HUES6 (cell line): Measurements from ENCODE around the gene MLH3.
"Not testable (repeated sequence)": the region's sequence is repeated elsewhere in the genome, so short reads cannot be mapped to it uniquely, and the experiment has no call there.

Experiments
- H3K27ac ChIP-seq: 2 replicates; pipeline ENCODE4 v1.7.0; 2013; ENCODE audit warnings: low read depth, mild to moderate bottlenecking, low read length, inconsistent platforms
- H3K27me3 ChIP-seq: 2 replicates; pipeline ENCODE4 v1.6.1; 2013; ENCODE audit warnings: low read length; ENCODE audit not compliant: control insufficient read depth, insufficient read depth
- H3K36me3 ChIP-seq: 2 replicates; pipeline ENCODE4 v1.6.1; 2013; ENCODE audit warnings: low read length; ENCODE audit not compliant: control insufficient read depth, insufficient read depth
- H3K4me1 ChIP-seq: 2 replicates; pipeline ENCODE4 v1.6.1; 2013; ENCODE audit warnings: low read length; ENCODE audit not compliant: control insufficient read depth, insufficient read depth
- H3K4me3 ChIP-seq: 2 replicates; pipeline ENCODE4 v1.5.1; 2013; ENCODE audit warnings: low read depth, low read length
- H3K9ac ChIP-seq: one replicate; pipeline ENCODE4 v1.6.1; 2013; ENCODE audit warnings: mild to moderate bottlenecking, low read length
- H3K9me3 ChIP-seq: 2 replicates; pipeline ENCODE4 v1.6.1; 2013; ENCODE audit warnings: low read depth, low read length; ENCODE audit not compliant: control insufficient read depth, insufficient read depth

The MLH3 gene

DNA sequence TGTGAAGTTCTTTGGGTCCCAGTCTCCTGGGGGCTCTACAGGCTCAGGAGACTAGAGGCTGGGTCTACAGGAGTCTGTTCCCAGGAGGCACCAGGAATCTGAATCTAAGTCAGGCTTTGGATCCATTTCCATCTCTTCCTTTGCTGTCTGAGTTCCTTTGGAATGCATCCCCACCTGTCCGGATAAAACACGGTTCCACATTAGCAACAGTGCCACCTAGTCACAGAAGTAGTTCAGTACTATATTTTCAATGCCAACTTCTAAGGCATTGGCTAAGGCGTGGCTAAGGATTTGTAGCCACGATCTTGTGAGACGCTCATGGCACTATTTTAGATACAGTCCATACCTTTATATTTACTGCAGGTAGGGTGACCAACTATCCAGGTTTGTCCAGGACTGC lies 33.2 kb upstream of the MLH3 start:
- Histone ChIP-seq H3K4me3 (no peak overlapping the region), H3K9ac (no peak overlapping the region), H3K27me3 (no peaks in the 10 kb centered on the region), H3K9me3 (no peaks in the 10 kb centered on the region), H3K27ac (no peak overlapping the region), H3K4me1 (no peaks in the 10 kb centered on the region), H3K36me3 (peaks cover 66% of the 10 kb centered on the region)

DNA sequence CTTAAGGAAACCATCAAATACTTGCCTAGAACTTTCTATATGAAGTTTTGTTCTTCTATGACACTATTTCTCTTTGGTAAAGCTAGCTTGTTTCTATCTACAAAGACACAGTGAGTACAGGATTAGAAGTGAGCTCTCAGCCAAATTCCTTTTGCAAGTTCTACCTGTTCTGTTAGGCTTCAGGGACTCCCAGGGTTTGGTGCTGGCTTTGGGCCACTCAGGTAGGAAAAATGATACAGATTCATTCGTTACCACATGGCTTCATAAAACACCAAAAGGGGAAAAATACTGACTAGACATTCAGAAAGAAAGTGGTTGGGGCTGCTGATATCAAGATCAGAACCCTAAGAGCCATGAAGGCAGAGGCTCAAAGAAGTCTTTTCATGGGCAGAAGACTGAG lies 32.0 kb upstream of the MLH3 start:
- Histone ChIP-seq H3K27me3 (no peaks in the 10 kb centered on the region), H3K9me3 (no peaks in the 10 kb centered on the region), H3K36me3 (peaks cover 65% of the 10 kb centered on the region), H3K4me3 (no peak overlapping the region), H3K4me1 (no peaks in the 10 kb centered on the region), H3K9ac (no peak overlapping the region), H3K27ac (no peak overlapping the region)

- Histone ChIP-seq H3K9ac (no peak overlapping the region), H3K4me1 (no peaks in the 10 kb centered on the region), H3K36me3 (peaks cover 49% of the 10 kb centered on the region), H3K27ac (no peak overlapping the region), H3K4me3 (no peak overlapping the region), H3K27me3 (no peaks in the 10 kb centered on the region), H3K9me3 (no peaks in the 10 kb centered on the region)
These were observed 30.5 kb upstream of the MLH3 start for GRCh38 chr14:75081660-75082229.

GRCh38 chr14:75079521-75079920 lies 28.3 kb upstream of the MLH3 start:
- no peaks in the 10 kb centered on the region for H3K4me1 ChIP-seq
- no peak overlapping the region for H3K9ac ChIP-seq
- H3K27me3 ChIP-seq, result no peaks in the 10 kb centered on the region
- no peak overlapping the region for H3K27ac ChIP-seq
- H3K9me3 ChIP-seq, result no peaks in the 10 kb centered on the region
- H3K36me3 ChIP-seq, result peaks cover 29% of the 10 kb centered on the region
- H3K4me3 ChIP-seq, result no peak overlapping the region

- no peak overlapping the region for H3K27ac ChIP-seq
- no peaks in the 10 kb centered on the region for H3K4me1 ChIP-seq
- peaks cover 12% of the 10 kb centered on the region for H3K36me3 ChIP-seq
- H3K27me3 ChIP-seq, result no peaks in the 10 kb centered on the region
- no peak overlapping the region for H3K9ac ChIP-seq
- no peaks in the 10 kb centered on the region for H3K9me3 ChIP-seq
- H3K4me3 ChIP-seq, result no peak overlapping the region
These were observed 26.5 kb upstream of the MLH3 start for GRCh38 chr14:75077794-75078193.

DNA sequence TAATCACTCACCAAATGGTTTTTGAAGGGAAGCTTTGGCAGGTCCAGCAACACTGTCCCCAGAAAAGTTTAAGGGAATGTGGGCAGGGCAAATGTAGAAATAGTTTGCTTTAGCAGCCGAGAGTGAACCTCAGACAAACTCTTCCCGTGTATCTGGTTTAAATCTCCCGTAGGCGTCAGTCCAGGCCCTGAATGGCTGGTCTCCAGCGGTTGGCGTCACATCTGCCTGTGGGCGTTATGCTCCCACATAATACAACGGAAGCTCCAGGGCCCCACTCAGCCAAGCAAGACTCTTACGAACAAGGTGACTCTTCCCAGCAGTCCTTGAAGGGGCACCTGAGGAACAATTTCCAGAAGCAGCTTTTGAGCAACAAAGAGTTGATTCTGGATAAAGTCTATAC lies 19.1 kb upstream of the MLH3 start:
- Histone ChIP-seq H3K27me3 (no peaks in the 10 kb centered on the region), H3K9me3 (no peaks in the 10 kb centered on the region), H3K9ac (no peak overlapping the region), H3K4me1 (peaks cover 6% of the 10 kb centered on the region; the same call in 1 of the 2 replicates), H3K4me3 (0 out of 2 replicates have a peak overlapping the region, but pooled peaks have one; percentile 82), H3K27ac (no peak overlapping the region), H3K36me3 (no peaks in the 10 kb centered on the region)

DNA sequence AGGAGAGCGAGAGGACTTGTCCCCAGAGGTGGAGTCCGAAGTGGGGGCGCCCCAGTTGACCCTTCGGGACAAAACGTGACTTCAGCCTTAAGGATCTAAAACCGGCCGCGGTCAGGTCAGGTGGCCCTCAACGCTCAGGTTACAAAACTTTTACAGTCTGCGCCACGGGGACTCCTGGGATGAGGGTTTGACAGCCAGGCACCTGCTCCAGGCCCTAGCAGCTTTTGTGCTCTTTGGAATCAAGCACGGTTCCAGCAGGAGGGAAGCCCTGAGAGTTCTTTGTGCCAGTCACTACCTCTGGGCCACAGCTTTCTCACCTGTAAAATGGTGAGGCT lies 18.5 kb upstream of the MLH3 start:
- H3K4me3 ChIP-seq, result peak overlapping the region; percentile 82
- H3K27me3 ChIP-seq, result no peaks in the 10 kb centered on the region
- H3K9me3 ChIP-seq, result no peaks in the 10 kb centered on the region
- peaks cover 6% of the 10 kb centered on the region; the same call in 1 of the 2 replicates for H3K4me1 ChIP-seq
- no peaks in the 10 kb centered on the region for H3K36me3 ChIP-seq
- H3K9ac ChIP-seq, result peak overlapping the region; percentile 75
- H3K27ac ChIP-seq, result no peak overlapping the region

DNA sequence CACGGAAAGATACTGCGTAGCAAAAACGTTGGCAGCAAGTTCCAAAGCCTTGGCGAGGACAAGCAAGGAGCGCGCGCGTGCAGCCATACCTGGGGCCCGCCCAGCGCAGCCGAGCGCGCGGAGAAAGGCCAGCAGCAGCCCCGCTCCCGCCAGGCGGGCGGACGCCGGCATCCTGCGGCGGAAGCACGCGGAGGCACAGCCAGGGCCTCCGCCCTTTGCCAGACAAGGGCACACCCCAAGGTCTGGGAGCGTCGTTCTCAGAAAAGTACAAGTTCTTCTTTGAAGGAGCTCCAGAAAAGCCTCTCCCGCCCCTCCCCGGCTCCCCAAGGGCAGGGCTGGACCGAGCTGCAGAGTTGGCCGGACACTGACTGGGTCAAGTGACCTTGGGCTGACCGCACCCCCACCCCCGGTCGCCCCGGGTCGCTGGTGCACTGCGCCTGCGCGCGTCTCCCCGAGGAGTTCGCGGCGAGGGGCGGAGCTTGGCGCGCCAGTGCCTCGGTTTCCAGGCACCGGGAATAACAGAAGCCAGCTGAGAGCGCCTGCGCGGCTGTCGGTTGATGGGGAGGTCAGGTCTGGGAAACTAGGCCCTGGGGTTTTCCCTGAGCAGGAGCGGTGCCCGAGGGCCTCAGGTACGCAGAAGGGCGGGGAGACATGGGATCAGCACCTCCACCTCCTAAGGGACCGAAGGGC lies 18.0 kb upstream of the MLH3 start, which contains the start of gene ZC2HC1C:
ZC2HC1C (plus strand) TSS at position 521 of the 690 bp plus-strand sequence. CDS start 933 bp downstream, outside the sequence.
- Histone ChIP-seq H3K4me3 (peak within 1 kb of the TSS; percentile 82), H3K36me3 (no peaks in the 10 kb centered on the region), H3K9ac (peak within 1 kb of the TSS; percentile 92), H3K27me3 (no peaks in the 10 kb centered on the region), H3K27ac (peak within 1 kb of the TSS; percentile 93), H3K9me3 (no peaks in the 10 kb centered on the region), H3K4me1 (peaks cover 6% of the 10 kb centered on the region; the same call in 1 of the 2 replicates)

GRCh38 chr14:75068294-75069120 lies 17.2 kb upstream of the MLH3 start:
- Histone ChIP-seq H3K27ac (peak overlapping the region; percentile 93), H3K27me3 (no peaks in the 10 kb centered on the region), H3K4me1 (peaks cover 6% of the 10 kb centered on the region; the same call in 1 of the 2 replicates), H3K36me3 (no peaks in the 10 kb centered on the region), H3K4me3 (peak overlapping the region; percentile 82), H3K9ac (peak overlapping the region; percentile 92), H3K9me3 (no peaks in the 10 kb centered on the region)

- H3K27me3 ChIP-seq, H3K9me3 ChIP-seq, H3K4me1 ChIP-seq, H3K4me3 ChIP-seq, H3K27ac ChIP-seq, H3K9ac ChIP-seq, H3K36me3 ChIP-seq: not testable (repeated sequence)
These were observed 16.5 kb upstream of the MLH3 start for GRCh38 chr14:75067765-75068164.

DNA sequence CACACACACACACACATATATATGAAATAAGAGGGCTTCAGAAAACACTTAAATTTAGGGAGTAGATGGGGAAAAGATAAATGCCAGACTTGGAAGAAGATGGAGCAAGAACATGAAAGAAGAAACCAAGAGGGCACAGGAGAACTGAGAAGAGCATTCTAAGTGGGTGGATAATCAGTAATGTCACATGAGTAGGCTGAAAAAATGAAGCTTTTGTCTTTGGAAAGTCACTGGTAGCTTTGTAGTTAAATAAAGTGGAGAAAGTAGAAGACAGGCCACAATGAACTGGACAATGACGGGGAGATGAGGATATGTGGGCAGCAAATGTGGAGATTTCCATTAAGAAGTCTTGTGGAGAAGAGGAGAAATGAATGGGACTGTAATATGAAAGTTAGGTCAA lies 15.9 kb upstream of the MLH3 start:
- H3K27me3 ChIP-seq, result no peaks in the 10 kb centered on the region
- H3K9me3 ChIP-seq, result no peaks in the 10 kb centered on the region
- H3K4me3 ChIP-seq, result no peak overlapping the region
- H3K27ac ChIP-seq, result no peak overlapping the region
- no peaks in the 10 kb centered on the region for H3K36me3 ChIP-seq
- no peak overlapping the region for H3K9ac ChIP-seq
- peaks cover 6% of the 10 kb centered on the region; the same call in 1 of the 2 replicates for H3K4me1 ChIP-seq
